HG02623 (cell line): ENCODE measurements around the gene ZNF585A.
"Not testable (repeated sequence)": the region's sequence is repeated elsewhere in the genome, so short reads cannot be mapped to it uniquely, and the experiment has no call there.

ENCODE experiments used
- ATAC-seq: cut with Tn5 transposase; IDR thresholded peaks from one replicate; pipeline ENCODE4 v1.9.1; 2021; ENCODE audit warnings: moderate library complexity; ENCODE audit not compliant: unreplicated experiment

The ZNF585A gene

DNA sequence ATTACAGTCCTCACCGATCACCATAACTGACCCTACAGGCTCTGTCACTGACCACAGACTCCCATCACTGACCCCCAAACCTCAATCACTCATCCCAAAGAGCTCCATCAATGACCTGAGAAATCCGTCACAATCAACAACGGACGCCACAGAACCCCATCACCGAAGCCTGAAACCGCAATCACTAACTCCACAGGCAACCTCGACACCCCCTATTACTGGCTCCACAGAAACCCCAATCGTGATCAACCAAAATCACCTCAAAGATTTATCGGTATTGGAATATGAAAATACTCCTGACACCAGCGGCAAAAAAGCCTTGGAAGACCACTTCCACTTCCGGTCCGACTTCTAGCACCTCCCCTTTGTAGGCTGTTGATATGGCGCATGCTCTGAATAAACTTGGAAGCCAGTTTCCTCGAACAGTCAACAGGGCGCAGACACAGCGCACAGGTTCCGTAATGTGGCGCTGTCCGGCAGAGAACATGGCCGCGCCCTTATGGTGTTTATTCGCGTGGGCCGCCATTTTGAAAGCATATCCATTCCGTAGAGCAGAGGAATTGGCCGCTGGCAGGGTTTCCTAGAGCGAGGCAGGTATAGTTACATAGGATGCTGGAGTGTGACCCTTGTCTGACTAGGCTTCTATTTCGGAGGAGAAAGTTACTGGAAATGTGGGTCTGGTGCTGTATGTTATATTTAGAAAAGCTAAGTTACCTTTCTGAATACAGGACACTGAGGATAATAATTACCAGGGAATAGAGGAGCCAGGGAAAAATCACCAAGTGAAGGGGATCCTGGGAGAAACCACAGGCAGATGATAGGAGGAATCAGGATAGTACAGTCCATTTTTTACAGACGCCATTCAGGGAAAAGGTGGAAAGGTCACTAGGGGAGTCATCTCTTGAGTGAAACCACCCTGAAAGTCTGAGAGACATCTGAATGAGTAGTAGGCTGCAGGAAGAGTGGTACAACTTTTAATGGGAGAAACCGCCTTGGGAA is at the start of gene ZNF585A:
Gene ZNF585A, minus strand, starts transcription at position 328 of the 999 bp plus-strand sequence. CDS start 2,785 bp downstream, outside the sequence.
- ATAC-seq = peak; percentile 96

GRCh38 chr19:37221136-37221535 is 48.6 kb upstream of the ZNF585A start:
- no peak for ATAC-seq

- ATAC-seq = no peak
Measured at GRCh38 chr19:37220383-37220782, 47.9 kb upstream of the ZNF585A start.

DNA sequence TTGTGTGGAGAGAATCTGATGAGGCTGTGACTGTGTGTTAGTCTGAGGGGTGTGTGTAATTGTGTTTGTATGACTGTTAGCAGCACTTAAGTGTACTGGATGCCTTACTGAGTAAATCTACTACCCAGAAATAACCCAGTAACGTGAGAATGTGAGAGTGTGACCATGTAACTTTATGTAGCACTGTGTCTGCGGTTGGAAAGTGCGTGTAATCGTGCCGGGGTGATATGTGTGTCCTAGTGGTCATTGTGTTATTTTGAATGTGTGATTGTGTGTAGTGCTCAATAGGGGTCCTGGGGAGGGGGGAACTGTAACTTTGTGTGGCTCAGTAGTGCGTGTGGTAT is 46.1 kb upstream of the ZNF585A start:
- no peak for ATAC-seq

GRCh38 chr19:37217775-37218591 is 45.5 kb upstream of the ZNF585A start, which contains the start of gene ZNF383:
Gene ZNF383, plus strand, starts transcription at chr19:37218214. Its CDS starts 12,240 bp downstream, at chr19:37230454.
- ATAC-seq = peak; percentile 86

- no peak for ATAC-seq
Measured at GRCh38 chr19:37217480-37217774, 44.9 kb upstream of the ZNF585A start.

GRCh38 chr19:37197768-37198167 is 25.3 kb upstream of the ZNF585A start:
- ATAC-seq = no peak

DNA sequence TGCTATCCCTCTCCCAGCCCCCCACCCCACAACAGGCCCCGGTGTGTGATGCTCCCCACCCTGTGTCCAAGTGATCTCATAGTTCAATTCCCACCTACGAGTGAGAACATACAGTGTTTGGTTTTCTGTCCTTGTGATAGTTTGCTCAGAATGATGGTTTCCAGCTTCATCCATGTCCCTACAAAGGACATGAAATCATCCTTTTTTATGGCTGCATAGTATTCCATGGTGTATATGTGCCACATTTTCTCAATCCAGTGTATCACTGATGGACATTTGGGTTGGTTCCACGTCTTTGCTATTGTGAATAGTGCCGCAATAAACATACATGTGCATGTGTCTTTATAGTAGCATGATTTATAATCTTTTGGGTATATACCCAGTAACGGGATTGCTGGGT is 24.6 kb upstream of the ZNF585A start:
- not testable (repeated sequence) for ATAC-seq

DNA sequence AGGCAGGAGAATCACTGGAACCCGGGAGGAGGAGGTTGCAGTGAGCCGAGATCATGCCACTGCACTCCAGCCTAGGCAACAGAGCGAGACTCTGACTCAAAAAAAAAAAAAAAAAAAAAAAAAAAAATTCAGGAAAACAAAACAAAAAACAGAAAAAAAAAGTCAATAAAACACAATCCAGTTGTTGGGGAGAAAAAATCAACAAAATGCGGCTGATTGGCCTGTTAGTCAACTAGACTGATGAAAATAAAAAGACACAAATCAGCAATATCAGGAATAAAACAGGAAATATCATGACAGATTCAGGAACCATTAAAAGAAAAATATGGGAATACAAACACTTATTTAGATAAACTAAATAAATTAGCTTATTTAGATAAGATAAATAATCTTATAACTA is 22.8 kb upstream of the ZNF585A start:
- ATAC-seq = not testable (repeated sequence)

- ATAC-seq = not testable (repeated sequence)
Measured at GRCh38 chr19:37186071-37186470, 13.6 kb upstream of the ZNF585A start.

- no peak for ATAC-seq
Measured at GRCh38 chr19:37165635-37166034, 6.9 kb downstream of the ZNF585A start.

- ATAC-seq = no peak
Measured at GRCh38 chr19:37160153-37160552, 12.3 kb downstream of the ZNF585A start.

- ATAC-seq = no peak
Measured at GRCh38 chr19:37148214-37148613, 24.3 kb downstream of the ZNF585A start.

DNA sequence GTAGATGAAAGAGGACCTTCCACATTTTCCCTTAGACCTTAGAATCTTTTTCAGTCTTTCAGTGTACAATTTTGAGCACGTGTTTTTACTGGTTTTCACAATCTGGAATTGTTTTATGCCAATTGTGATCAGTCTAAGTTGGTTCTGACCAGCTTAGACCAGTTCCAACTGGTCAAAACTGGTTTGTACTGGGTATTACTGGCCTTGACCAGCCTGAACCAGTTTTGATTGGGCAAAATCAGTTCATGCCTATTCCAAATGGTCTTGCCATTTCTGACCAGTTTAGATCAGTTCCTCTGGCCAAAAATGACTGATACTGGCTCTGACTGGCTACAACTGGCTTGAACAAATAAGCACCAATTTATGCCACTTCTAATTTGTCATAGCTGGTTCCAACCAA is 36.4 kb downstream of the ZNF585A start:
- ATAC-seq = no peak

- no peak for ATAC-seq
Measured at GRCh38 chr19:37128821-37129177, 43.7 kb downstream of the ZNF585A start.

- ATAC-seq = no peak
Measured at GRCh38 chr19:37127999-37128820, 44.3 kb downstream of the ZNF585A start.

- ATAC-seq = not testable (repeated sequence)
Measured at GRCh38 chr19:37122093-37122492, 50.4 kb downstream of the ZNF585A start.

GRCh38 chr19:37114001-37114400 is 58.5 kb downstream of the ZNF585A start:
- no peak for ATAC-seq

DNA sequence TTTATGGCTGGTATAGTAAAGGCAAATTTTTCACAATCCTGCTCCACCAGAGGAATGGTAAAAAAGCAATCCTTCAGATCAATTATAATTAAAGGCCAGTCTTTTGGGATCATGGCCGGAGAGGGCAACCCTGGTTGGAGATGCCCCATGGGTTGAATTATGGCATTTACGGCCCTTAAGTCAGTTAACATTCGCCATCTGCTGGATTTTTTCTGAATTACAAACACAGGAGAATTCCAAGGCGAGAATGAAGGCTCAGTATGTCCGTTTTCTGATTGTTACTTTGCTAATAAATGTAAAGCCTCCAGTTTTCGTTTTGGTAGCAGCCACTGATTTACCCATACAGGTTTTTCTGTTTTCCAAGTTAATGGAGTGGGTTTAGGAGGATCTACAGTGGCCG is 60.7 kb downstream of the ZNF585A start:
- not testable (repeated sequence) for ATAC-seq

- ATAC-seq = not testable (repeated sequence)
Measured at GRCh38 chr19:37104135-37104534, 68.4 kb downstream of the ZNF585A start.

DNA sequence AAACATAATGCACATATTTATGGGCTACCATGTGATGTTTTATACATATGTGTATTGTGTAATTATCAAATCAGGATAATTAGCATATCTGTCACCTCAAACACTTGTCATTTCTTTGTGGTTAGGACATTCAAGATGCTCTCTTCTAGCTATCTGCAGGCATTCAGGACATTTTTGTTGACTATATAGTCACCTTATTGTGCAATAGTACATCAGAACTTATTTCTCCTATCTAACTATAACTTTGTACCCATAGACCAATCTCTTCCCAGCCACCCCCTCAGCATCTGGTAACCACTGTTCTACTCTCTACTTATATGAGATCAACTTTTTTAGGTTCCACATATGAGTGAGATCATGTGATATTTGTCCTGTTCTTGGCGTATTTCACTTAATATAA is 73.9 kb downstream of the ZNF585A start:
- ATAC-seq = no peak
